Spleen (tissue), 11 donors: Measurements from ENCODE around the gene SLC8A1. TPM values are rescaled to one million over a fixed set of nuclear protein-coding genes. Genes with fewer than 3 reads are reported as not detected.

Experiments
- DNase-seq: peaks from one replicate; pipeline ENCODE4 v3.0.0-alpha.2; 2020
- H3K27ac ChIP-seq, 8 donors: fragments of 200-600 bp; sonication (generic) in 7 of 8; 1 replicate in 4 of 8; 2 replicates in 4 of 8; pipeline versions ENCODE4 v1.5.0 to v1.8.0; 2016 to 2021; ENCODE audit warnings: inconsistent platforms in 4 of 8, mild to moderate bottlenecking in 4 of 8, moderate library complexity in 1 of 8
- H3K27me3 ChIP-seq, 7 donors: fragments of 200-600 bp; sonication (generic) in 6 of 7; replicated peaks in 1 of 7; 1 replicate in 4 of 7; 2 replicates in 3 of 7; pipeline versions ENCODE4 v1.5.0 to v1.8.0; 2016 to 2021; ENCODE audit warnings: inconsistent platforms in 3 of 7, mild to moderate bottlenecking in 1 of 7
- H3K36me3 ChIP-seq, 6 donors: fragments of 200-600 bp; sonication (generic) in 5 of 6; 1 replicate in 4 of 6; 2 replicates in 2 of 6; pipeline versions ENCODE4 v1.5.0 to v1.8.0; 2016 to 2021; ENCODE audit warnings: inconsistent platforms in 2 of 6
- H3K4me1 ChIP-seq, 6 donors: fragments of 200-600 bp; sonication (generic) in 5 of 6; 1 replicate in 3 of 6; 2 replicates in 3 of 6; pipeline versions ENCODE4 v1.5.0 to v1.8.0; 2016 to 2021; ENCODE audit warnings: inconsistent platforms in 3 of 6
- H3K4me3 ChIP-seq, 8 donors: fragments of 200-600 bp; sonication (generic) in 7 of 8; 1 replicate in 4 of 8; 2 replicates in 4 of 8; pipeline versions ENCODE4 v1.5.0 to v1.8.0; 2016 to 2021; ENCODE audit warnings: inconsistent platforms in 4 of 8, mild to moderate bottlenecking in 4 of 8, moderate library complexity in 2 of 8
- H3K9me3 ChIP-seq, 8 donors: fragments of 200-600 bp; sonication (generic) in 7 of 8; 1 replicate in 4 of 8; 2 replicates in 4 of 8; pipeline versions ENCODE4 v1.5.0 to v1.8.0; 2016 to 2021; ENCODE audit warnings: inconsistent platforms in 4 of 8
- POLR2A ChIP-seq, 3 donors: fragments of 450-650 bp; IDR thresholded peaks; one replicate each; pipeline ENCODE4 v1.5.1; 2017; ENCODE audit warnings: antibody characterized with exemption in 3 of 3, mild to moderate bottlenecking in 1 of 3
- POLR2AphosphoS5 ChIP-seq, 3 donors: sonication (generic); formaldehyde crosslinking; IDR thresholded peaks; one replicate each; pipeline ENCODE4 v1.5.1; 2017; ENCODE audit warnings: antibody characterized with exemption in 3 of 3
- WGBS, 5 donors: extraction: QIAGEN DNeasy Blood & Tissue Kit in 3 of 5; methylation state at CpG; one replicate each; pipeline versions ENCODE4 v1.1.5 to v1.1.7; 2013 to 2018; 5-methylcytosine and 5-hydroxymethylcytosine counted together
- intact Hi-C: fragments of 100-400 bp; cut with DNase I; formaldehyde crosslinking; loops from one replicate; pipeline ENCODE4 v1.15.0; 2023; ENCODE audit warnings: low total_unique reads
- polyA plus RNA-seq, 3 donors: library from polyadenylated mRNA; stranded (reverse); fragments of 200-250 nt; gene quantifications; one replicate each; pipeline ENCODE4 v1.2.1, GENCODE V29; 2013
- total RNA-seq, 7 donors: library from RNA; depleted of rRNA in 3 of 7; stranded (reverse); fragments of >200 nt in 3 of 7; fragmentation: NEBNext Ultra II Directional in 4 of 7; extraction: Animal tissue kit (Norgen Biotek cat#: 25700) in 4 of 7; gene quantifications; one replicate each; pipeline versions ENCODE4 v1.1.0 to v1.2.1, GENCODE V29; 2016 to 2021
- TF ChIP-seq, protein P1 (sequence below), 11 experiments: fragments of 200-600 bp in 7 of 11; fragments of 450-650 bp in 4 of 11; sonication (generic) in 4 of 11; IDR thresholded peaks in 8 of 11; conservative IDR thresholded peaks in 3 of 11; 1 replicate in 7 of 11; 2 replicates in 4 of 11; pipeline versions ENCODE4 v1.4.0 to v1.8.0; 2016 to 2021; ENCODE audit warnings: antibody characterized with exemption in 11 of 11, inconsistent platforms in 4 of 11, mild to moderate bottlenecking in 1 of 11
- donor health status: healthy with polysubstance abuse.
- donor health status: DM: no; HTN: no; CAD: no; lungs with moderate emphysema.
- donor health status: DM: no; HTN: no; CAD: no.
- donor health status: Bipolar disorder and iron deficiency.
- donor health status: healthy.
- donor health status: DM: no; HTN: no; CAD: no.
- donor health status: DM: yes; HTN: yes; CAD: no.

The SLC8A1 gene
- total and polyA plus RNA-seq, 10 donors: 0.36 to 86.0 (median 58.3) TPM

DNA sequence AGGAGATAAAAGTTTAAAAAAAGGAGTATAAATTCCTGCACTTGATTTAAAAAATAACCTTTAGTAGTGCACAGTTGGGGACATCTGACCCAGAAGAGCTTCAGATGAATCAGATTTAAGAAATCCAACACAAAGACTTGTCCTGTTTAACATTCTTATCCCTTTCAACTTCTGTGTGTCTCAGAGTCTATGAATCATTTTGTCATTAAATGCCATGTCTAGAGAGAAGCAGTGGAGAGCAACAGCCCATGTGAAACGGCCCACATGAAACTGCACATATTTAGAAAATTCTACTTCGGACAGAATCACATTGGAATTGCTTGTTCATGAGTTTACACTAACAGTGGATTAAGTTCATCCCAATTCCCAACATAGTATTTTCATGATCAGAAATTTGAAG lies 278.6 kb downstream of the SLC8A1 start:
- Histone ChIP-seq H3K4me1 (peaks cover 0 to 5% (median 0%) of the 10 kb centered on the region in 6 donors), H3K36me3 (no peaks in the 10 kb centered on the region), H3K27me3 (no peaks in the 10 kb centered on the region), H3K9me3 (no peaks in the 10 kb centered on the region), H3K27ac (no peak overlapping the region), H3K4me3 (no peak overlapping the region)
- TF ChIP-seq, protein P1, sequence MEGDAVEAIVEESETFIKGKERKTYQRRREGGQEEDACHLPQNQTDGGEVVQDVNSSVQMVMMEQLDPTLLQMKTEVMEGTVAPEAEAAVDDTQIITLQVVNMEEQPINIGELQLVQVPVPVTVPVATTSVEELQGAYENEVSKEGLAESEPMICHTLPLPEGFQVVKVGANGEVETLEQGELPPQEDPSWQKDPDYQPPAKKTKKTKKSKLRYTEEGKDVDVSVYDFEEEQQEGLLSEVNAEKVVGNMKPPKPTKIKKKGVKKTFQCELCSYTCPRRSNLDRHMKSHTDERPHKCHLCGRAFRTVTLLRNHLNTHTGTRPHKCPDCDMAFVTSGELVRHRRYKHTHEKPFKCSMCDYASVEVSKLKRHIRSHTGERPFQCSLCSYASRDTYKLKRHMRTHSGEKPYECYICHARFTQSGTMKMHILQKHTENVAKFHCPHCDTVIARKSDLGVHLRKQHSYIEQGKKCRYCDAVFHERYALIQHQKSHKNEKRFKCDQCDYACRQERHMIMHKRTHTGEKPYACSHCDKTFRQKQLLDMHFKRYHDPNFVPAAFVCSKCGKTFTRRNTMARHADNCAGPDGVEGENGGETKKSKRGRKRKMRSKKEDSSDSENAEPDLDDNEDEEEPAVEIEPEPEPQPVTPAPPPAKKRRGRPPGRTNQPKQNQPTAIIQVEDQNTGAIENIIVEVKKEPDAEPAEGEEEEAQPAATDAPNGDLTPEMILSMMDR (IDR thresholded peaks at IDR 0.05 in 8 of 11, conservative IDR thresholded peaks at IDR 0.05 in 3 of 11): no peak
- TF ChIP-seq POLR2A (IDR thresholded peaks at IDR 0.05): no peak
- TF ChIP-seq POLR2AphosphoS5 (IDR thresholded peaks at IDR 0.05): no peak
- intact Hi-C loops: no loop called here
- 58 to 89% (median 85%) methylated on average over 2 of the region's 2 CpGs for WGBS, 5 donors
- no peak for DNase-seq

DNA sequence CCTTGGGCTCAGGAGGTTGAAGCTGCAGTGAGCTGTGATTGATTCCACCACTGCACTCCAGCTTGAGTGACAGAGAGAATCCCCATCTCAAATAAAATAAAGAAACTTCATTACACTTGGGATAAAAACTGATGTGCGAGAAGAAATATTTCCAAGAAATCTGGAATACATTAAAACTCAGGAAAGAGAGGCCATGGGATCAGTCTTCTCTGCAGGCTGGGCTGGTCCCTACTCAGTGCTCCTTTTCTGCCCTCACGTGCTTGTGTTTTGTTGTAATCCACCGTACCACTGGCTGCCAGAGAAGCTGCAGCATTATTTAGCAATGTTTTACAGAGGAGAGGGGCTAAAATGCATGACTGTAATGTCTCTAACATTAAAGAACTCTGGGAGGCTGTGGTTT lies 282.0 kb downstream of the SLC8A1 start:
- H3K9me3 ChIP-seq: no peaks in the 10 kb centered on the region
- no peak overlapping the region for H3K27ac ChIP-seq
- no peaks in the 10 kb centered on the region for H3K27me3 ChIP-seq
- no peak for TF ChIP-seq POLR2AphosphoS5 (IDR thresholded peaks at IDR 0.05)
- TF ChIP-seq POLR2A (IDR thresholded peaks at IDR 0.05): no peak
- TF ChIP-seq, protein P1 (IDR thresholded peaks at IDR 0.05 in 8 of 11, conservative IDR thresholded peaks at IDR 0.05 in 3 of 11): no peak
- no peak for DNase-seq
- no peaks in the 10 kb centered on the region for H3K4me1 ChIP-seq
- intact Hi-C loops: no loop called here
- H3K4me3 ChIP-seq: no peak overlapping the region
- WGBS, 5 donors: 92 to 94% (median 94%) methylated on average over 3 of the region's 3 CpGs
- H3K36me3 ChIP-seq: no peaks in the 10 kb centered on the region

DNA sequence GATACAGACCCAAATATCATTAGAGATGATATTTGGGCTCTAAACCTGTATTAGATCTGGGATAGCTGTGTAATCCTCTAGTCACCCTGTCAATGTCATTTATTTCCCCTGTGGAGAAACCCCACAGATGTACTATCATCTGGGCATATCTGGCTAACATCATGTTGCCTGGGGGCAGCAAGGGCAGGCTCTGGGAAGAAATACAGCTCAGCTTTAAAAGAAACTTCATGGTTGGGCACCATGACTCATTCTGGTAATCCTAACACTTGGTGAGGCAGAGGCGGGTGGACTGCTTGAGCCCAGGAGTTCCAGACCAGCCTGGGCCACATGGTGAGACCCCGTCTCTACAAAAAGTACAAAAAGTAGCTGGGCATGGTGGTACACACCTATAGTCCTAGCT lies 282.5 kb downstream of the SLC8A1 start:
- Histone ChIP-seq H3K27me3 (no peaks in the 10 kb centered on the region), H3K4me3 (no peak overlapping the region), H3K27ac (no peak overlapping the region), H3K36me3 (no peaks in the 10 kb centered on the region), H3K9me3 (no peaks in the 10 kb centered on the region), H3K4me1 (no peaks in the 10 kb centered on the region)
- DNase-seq: no peak
- TF ChIP-seq, protein P1 (IDR thresholded peaks at IDR 0.05 in 8 of 11, conservative IDR thresholded peaks at IDR 0.05 in 3 of 11): no peak
- TF ChIP-seq POLR2A (IDR thresholded peaks at IDR 0.05) (no peak), POLR2AphosphoS5 (IDR thresholded peaks at IDR 0.05) (no peak)
- WGBS, 5 donors: 91 to 95% (median 94%) methylated on average over 2 of the region's 2 CpGs
- intact Hi-C loops: no loop called here

GRCh38 chr2:40168546-40168945 lies 283.3 kb downstream of the SLC8A1 start:
- H3K27ac ChIP-seq: no peak overlapping the region
- intact Hi-C loops: no loop called here
- H3K27me3 ChIP-seq: no peaks in the 10 kb centered on the region
- no peak overlapping the region for H3K4me3 ChIP-seq
- DNase-seq: no peak
- no peak for TF ChIP-seq POLR2AphosphoS5 (IDR thresholded peaks at IDR 0.05)
- TF ChIP-seq, protein P1 (IDR thresholded peaks at IDR 0.05 in 8 of 11, conservative IDR thresholded peaks at IDR 0.05 in 3 of 11): no peak
- TF ChIP-seq POLR2A (IDR thresholded peaks at IDR 0.05): no peak
- H3K36me3 ChIP-seq: no peaks in the 10 kb centered on the region
- no peaks in the 10 kb centered on the region for H3K4me1 ChIP-seq
- H3K9me3 ChIP-seq: no peaks in the 10 kb centered on the region
- WGBS, 5 donors: 0 to 45% (median 29%) methylated on average over 1 of the region's 1 CpG
